Sciatic nerve (tissue), 2 donors: ENCODE data around the gene TLE6. TPM values are rescaled to one million over a fixed set of nuclear protein-coding genes. Genes with fewer than 3 reads are reported as not detected.
A peak's percentile ranks its signal among the peaks of the same experiment; 100 is the strongest.
"Not testable (repeated sequence)": the region's sequence is repeated elsewhere in the genome, so short reads cannot be mapped to it uniquely, and the experiment has no call there.

ENCODE experiments used
- ATAC-seq: fragments of 200-7000 bp; cut with Tn5 transposase; one replicate; pipeline ENCODE4 v1.9.1; 2020; ENCODE audit warnings: mild to moderate bottlenecking, moderate library complexity
- DNase-seq: peaks from one replicate; pipeline ENCODE4 v3.0.0-alpha.2; 2020; ENCODE audit warnings: low spot score
- intact Hi-C: fragments of 100-400 bp; cut with DNase I; formaldehyde crosslinking; loops from one replicate; pipeline ENCODE4 v1.14.2; 2022
- total RNA-seq: library from RNA; stranded (reverse); fragmentation: NEBNext Ultra II Directional; extraction: Animal tissue kit (Norgen Biotek cat#: 25700); gene quantifications from one replicate; pipeline ENCODE4 v1.2.1, GENCODE V29; 2021
- donor health status: DM: no; HTN: no; CAD: no.
- donor health status: DM: no; HTN: no; CAD: no.

TLE6 gene
- total RNA-seq, 1 donor from 2014 or later = 4.4 TPM

- ATAC-seq = no peak
- intact Hi-C loops = no loop called here
- no peak for DNase-seq
Measured at GRCh38 chr19:2992958-2993357, 15.6 kb downstream of the TLE6 start.

- ATAC-seq (no peak), DNase-seq (no peak)
- intact Hi-C loops = no loop called here
Measured at GRCh38 chr19:2993579-2993978, 16.2 kb downstream of the TLE6 start.

DNA sequence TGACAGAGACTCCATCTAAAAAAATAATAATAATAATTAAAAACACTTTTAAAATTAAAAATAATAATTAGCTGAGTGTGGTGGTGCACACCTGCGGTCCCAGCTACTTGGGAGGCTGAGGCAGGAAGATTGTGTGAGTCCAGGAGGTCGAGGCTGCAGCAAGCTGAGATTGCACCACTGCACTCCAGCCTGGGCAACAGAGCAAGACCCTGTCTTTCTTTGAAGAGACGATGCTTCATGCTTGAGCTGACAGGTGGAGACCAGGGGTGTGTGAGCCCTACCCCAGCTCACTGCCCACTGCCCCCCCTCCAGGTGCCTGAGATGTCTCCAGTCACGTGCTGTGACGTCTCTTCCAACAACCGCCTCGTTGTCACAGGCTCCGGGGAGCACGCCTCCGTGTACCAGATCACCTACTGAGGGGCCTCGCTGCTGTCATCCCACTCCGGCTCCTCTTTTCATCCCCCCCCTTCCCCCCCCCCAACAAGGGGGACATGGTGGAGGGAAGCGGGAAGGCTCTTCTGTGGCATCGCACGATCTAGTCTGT, 17.3 kb downstream of the TLE6 start:
- DNase-seq (no peak), ATAC-seq (no peak)
- intact Hi-C loops = no loop called here

DNA sequence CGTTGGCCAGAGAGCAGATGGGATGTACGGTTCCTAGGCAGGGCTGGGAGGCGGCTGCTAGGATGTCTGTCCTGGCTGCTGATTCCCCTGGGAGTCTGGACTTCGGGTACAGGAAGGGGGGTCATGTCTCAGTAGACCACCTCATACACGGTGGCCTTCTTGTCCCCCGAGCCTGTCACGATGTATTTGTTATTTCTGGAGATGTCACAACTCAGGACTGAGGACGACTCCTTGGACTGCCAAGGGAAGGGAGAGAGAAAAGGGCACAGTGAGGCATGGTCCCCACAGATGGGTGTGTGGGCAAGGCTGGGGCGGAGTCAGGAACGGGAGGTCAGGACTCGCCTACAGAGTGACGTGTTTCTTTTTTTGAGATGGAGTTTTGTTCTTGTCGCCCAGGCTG, 20.4 kb downstream of the TLE6 start:
- intact Hi-C loops = no loop called here
- peak; percentile 24 for ATAC-seq

DNA sequence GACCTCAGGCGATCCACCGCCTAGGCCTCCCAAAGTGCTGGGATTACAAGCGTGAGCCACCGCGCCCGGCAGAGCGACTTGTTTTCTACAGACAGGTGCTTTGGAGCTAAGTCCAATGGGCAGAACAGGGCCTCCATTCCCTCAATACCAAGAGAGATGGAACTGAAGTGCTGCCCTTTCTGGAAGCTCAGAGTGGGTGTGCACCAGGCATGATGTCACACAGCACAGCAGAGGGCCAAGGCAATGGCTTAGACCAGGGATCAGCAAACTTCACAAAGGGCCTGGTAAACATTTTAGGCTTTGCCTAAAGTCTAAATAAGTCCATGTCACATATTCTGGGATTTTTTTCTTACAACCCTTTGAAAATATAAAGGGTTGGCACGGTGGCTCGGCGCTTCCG, 21.3 kb downstream of the TLE6 start:
- intact Hi-C loops = no loop called here
- ATAC-seq = no peak

More for the DNA sequence above, 20.4 kb downstream of the TLE6 start:
- no peak for DNase-seq

DNA sequence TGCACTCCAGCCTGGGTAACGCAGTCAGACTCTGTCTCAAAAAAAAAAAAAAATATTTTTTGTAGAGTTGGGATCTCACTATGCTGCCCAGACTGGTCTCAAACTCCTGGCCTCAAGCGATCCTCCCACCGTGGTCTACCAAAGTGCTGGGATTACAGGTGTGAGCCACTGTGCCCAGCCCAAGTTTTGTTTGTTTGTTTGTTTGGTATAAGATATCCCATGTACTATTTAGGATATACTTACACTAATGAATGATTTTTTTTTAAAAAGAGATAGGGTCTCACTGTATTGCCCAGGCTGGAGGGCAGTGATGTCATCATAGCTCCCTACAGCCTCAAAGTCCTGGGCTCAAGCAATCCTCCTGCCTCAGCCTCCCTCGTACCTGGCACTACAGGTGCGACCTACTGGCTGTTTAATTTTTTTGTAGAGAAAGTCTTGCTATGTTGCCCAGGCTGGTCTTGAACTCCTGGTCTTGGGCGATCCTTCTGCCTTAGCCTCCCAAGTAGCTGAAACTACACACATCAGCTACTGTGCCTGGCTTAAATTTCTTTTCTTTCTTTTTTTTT, 24.0 kb downstream of the TLE6 start:
- DNase-seq (no peak), ATAC-seq (no peak)
- intact Hi-C loops = no loop called here

More for the DNA sequence above, 21.3 kb downstream of the TLE6 start:
- no peak for DNase-seq

GRCh38 chr19:3003046-3003445, 25.7 kb downstream of the TLE6 start:
- no peak for DNase-seq
- intact Hi-C loops = no loop called here
- no peak for ATAC-seq

- no peak for ATAC-seq
- DNase-seq = no peak
- intact Hi-C loops = no loop called here
Measured at GRCh38 chr19:3004522-3004921, 27.2 kb downstream of the TLE6 start.

- no peak for ATAC-seq
- intact Hi-C loops = no loop called here
Measured at GRCh38 chr19:3005345-3005744, 28.0 kb downstream of the TLE6 start.

GRCh38 chr19:3006075-3006767, 28.9 kb downstream of the TLE6 start:
- intact Hi-C loops = no loop called here

More at GRCh38 chr19:3005345-3005744, 28.0 kb downstream of the TLE6 start:
- DNase-seq = no peak

GRCh38 chr19:3007975-3008374, 30.6 kb downstream of the TLE6 start:
- no peak for DNase-seq
- intact Hi-C loops = no loop called here
- no peak for ATAC-seq

More at GRCh38 chr19:3006075-3006767, 28.9 kb downstream of the TLE6 start:
- no peak for DNase-seq
- peak; percentile 22 for ATAC-seq

GRCh38 chr19:3008994-3009393, 31.6 kb downstream of the TLE6 start:
- ATAC-seq = no peak
- intact Hi-C loops = no loop called here

GRCh38 chr19:3010871-3011270, 33.5 kb downstream of the TLE6 start:
- DNase-seq (no peak), ATAC-seq (no peak)
- intact Hi-C loops = no loop called here

More at GRCh38 chr19:3008994-3009393, 31.6 kb downstream of the TLE6 start:
- DNase-seq = no peak

DNA sequence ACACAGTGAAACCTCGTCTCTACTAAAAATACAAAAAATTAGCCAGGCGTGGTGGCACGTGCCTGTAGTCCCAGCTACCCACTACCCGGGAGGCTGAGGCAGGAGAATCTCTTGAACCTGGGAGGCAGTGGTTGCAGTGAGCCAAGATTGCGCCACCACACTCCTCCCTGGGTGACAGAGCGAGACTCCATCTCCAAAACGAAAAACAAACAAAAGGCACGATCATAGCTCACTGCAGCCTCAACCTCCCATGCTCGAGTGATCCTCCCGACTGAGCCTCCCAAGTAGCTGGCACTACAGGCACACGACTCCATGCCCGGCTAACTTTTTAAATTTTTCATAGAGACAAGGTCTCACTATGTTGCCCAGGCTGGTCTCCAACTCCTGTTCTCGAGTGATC, 34.7 kb downstream of the TLE6 start:
- ATAC-seq, intact Hi-C loops, DNase-seq: not testable (repeated sequence)

DNA sequence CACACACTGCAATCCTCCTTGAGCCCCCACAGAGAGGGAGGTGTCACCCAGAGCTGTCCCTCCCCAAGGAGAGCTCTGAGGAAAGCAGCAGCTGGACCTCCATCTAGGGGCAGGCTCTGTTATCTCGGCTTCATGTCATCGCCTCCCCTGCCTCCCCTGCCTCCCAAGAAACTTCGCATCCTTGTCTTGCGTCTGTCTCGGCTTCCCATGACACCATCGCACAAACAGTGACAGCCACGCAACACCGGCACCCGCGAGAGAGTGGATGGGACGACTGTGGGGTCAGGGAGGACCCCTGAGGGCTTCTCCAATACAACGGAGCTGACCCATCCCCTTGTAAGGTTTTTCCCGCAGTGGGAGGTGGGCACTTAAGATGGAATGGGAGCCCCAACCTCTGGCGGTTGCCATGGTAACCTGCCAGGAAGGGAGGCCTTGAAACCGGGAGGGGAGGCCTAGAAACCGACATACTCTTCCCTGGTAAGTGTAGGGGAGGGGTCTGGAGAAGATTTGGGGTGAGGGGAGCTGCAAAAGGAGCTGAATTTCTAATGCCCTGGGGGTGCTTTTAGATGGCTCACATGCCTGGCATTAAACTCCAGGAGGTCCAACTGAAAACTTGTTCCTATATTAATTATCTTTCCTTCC, 35.4 kb downstream of the TLE6 start:
- intact Hi-C loops = no loop called here
- ATAC-seq = no peak

GRCh38 chr19:3013263-3013725, 35.9 kb downstream of the TLE6 start:
- no peak for DNase-seq
- ATAC-seq = no peak
- intact Hi-C loops = no loop called here

More for the DNA sequence above, 35.4 kb downstream of the TLE6 start:
- DNase-seq = no peak

DNA sequence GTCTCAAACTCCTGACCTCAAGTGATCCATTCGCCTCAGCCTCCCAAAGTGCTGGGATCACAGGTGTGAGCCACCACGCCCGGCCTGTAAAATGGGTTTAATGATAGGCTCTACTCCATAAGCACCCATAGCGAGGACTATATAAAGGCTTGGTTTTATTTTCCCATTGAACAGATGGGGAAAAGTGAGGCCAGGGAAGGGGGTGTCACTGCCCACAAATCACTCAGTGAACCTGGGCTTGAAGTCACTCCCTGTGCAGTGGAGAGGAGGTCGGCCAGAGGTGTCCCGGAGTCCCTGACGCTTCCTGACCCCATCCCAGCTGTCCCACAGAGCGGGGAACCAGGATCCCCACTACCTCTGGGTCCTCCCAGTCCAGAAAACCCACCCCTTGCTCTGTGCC, 36.8 kb downstream of the TLE6 start:
- DNase-seq = no peak
- intact Hi-C loops = no loop called here
- ATAC-seq = no peak

- intact Hi-C loops = no loop called here
- DNase-seq = no peak
- ATAC-seq = no peak
Measured at GRCh38 chr19:3015126-3016057, 38.0 kb downstream of the TLE6 start.

DNA sequence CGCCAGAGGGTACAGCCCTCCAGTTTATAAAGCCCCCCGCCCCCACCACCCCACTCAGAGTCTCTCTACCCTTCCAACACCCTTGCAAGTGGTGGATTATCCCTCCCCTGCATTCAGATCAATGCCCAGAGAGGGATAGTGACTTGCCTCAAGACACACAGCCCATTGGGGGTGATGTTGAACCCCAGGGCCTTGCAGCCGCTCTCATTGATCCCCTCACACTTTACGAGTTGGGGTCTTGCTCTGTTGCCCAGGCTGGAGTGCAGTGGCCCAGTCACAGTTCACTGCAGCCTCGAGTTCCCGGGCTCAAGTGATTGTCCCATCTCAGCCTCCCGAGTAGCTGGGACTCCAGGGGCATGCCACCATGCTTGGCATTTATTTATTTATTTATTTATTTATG, 40.6 kb downstream of the TLE6 start:
- intact Hi-C loops = no loop called here
- no peak for ATAC-seq
- DNase-seq = no peak
